GM12801 (cell line): ENCODE data around the gene EEFSEC.

Experiments
- CTCF ChIP-seq: IDR thresholded peaks from one replicate; pipeline ENCODE4 v1.5.1; 2011; ENCODE audit warnings: control low read depth; ENCODE audit not compliant: insufficient read length; ENCODE audit errors: extremely low read depth

The EEFSEC gene

GRCh38 chr3:128198313-128198712 lies 45.0 kb downstream of the EEFSEC start:
- no peak for TF ChIP-seq CTCF

- no peak for TF ChIP-seq CTCF
Observed at GRCh38 chr3:128199110-128199509, 45.8 kb downstream of the EEFSEC start.

GRCh38 chr3:128201158-128201755 lies 48.0 kb downstream of the EEFSEC start:
- TF ChIP-seq CTCF, result no peak

GRCh38 chr3:128203169-128203568 lies 49.9 kb downstream of the EEFSEC start:
- no peak for TF ChIP-seq CTCF

- no peak for TF ChIP-seq CTCF
Observed at GRCh38 chr3:128205558-128206145, 52.4 kb downstream of the EEFSEC start.

- TF ChIP-seq CTCF, result no peak
Observed at GRCh38 chr3:128207951-128208350, 54.7 kb downstream of the EEFSEC start.

GRCh38 chr3:128210711-128211110 lies 57.4 kb downstream of the EEFSEC start:
- no peak for TF ChIP-seq CTCF
